A549 (cell line): Measurements from ENCODE around the gene SMPD1. TPM values are rescaled to one million over a fixed set of nuclear protein-coding genes. Genes with fewer than 3 reads are reported as not detected.

Source experiments
- ATAC-seq, 2 experiments: fragments of 200-7000 bp in 1 of 2; fragments of >200 bp in 1 of 2; cut with Nextera tagmentation in 1 of 2; cut with Tn5 transposase in 1 of 2; 3 replicates each; pipeline versions ENCODE4 v1.8.0 to v1.9.1; 2018 to 2020; ENCODE audit warnings: mild to moderate bottlenecking in 1 of 2, moderate library complexity in 1 of 2
- CTCF ChIA-PET: fragments of 300-600 bp; sonication (Branson Sonifier 250); formaldehyde crosslinking; extraction: SDS; loops from one replicate; lab custom pipeline; 2021; ENCODE audit warnings: antibody characterized with exemption, inconsistent platforms; lab: Yijun Ruan, JAX
- POLR2A ChIA-PET: fragments of 350-600 bp; formaldehyde crosslinking; extraction: SDS; loops from one replicate; lab custom pipeline; 2021; ENCODE audit warnings: antibody characterized with exemption, inconsistent platforms; lab: Yijun Ruan, JAX
- DNase-seq, 2 experiments: peaks; one replicate each; pipeline versions ENCODE4 v3.0.0 to v3.0.0-alpha.2; 2011 to 2016; ENCODE audit warnings: low read depth in 1 of 2, low spot score in 1 of 2
- FAIRE-seq: peaks from 2 replicates; lab custom pipeline; 2011; peaks lifted over from hg19 to GRCh38; lab: Jason Lieb, UNC
- H3K27ac ChIP-seq, 2 experiments: fragments of >200 bp; sonication (Bioruptor Twin); formaldehyde crosslinking; 3 replicates each; pipeline ENCODE4 v1.5.1; 2016 to 2017
- H3K4me1 ChIP-seq: fragments of >200 bp; sonication (Bioruptor Twin); formaldehyde crosslinking; 3 replicates; pipeline ENCODE4 v1.6.1; 2016
- H3K4me2 ChIP-seq: fragments of >200 bp; sonication (Bioruptor Twin); formaldehyde crosslinking; 3 replicates; pipeline ENCODE4 v1.6.1; 2016
- H3K4me3 ChIP-seq: fragments of >200 bp; sonication (Bioruptor Twin); formaldehyde crosslinking; 3 replicates; pipeline ENCODE4 v1.5.1; 2016
- H3K9me3 ChIP-seq: fragments of >200 bp; sonication (Bioruptor Twin); formaldehyde crosslinking; 3 replicates; pipeline ENCODE4 v1.6.1; 2016
- CBX2 ChIP-seq: fragments of 200-600 bp; sonication (generic); IDR thresholded peaks from 2 replicates; pipeline ENCODE4 v1.6.1; 2016; ENCODE audit warnings: low read depth, mild to moderate bottlenecking, borderline replicate concordance
- CBX8 ChIP-seq: fragments of 200-600 bp; sonication (generic); IDR thresholded peaks from 2 replicates; pipeline ENCODE4 v1.6.1; 2016
- CHD4 ChIP-seq: fragments of 200-600 bp; sonication (generic); IDR thresholded peaks from 2 replicates; pipeline ENCODE4 v1.6.1; 2016; ENCODE audit warnings: antibody characterized with exemption, mild to moderate bottlenecking, borderline replicate concordance
- EHF ChIP-seq: fragments of 250-450 bp; sonication (Bioruptor Pico); IDR thresholded peaks from 2 replicates; pipeline ENCODE4 v1.5.0; 2020; ENCODE audit warnings: mild to moderate bottlenecking
- EHMT2 ChIP-seq: fragments of 200-600 bp; sonication (generic); IDR thresholded peaks from 2 replicates; pipeline ENCODE4 v1.6.1; 2016; ENCODE audit warnings: antibody characterized with exemption, low read depth, mild to moderate bottlenecking, moderate library complexity
- EP300 ChIP-seq, 2 experiments: fragments of >200 bp; sonication (Bioruptor Twin); formaldehyde crosslinking; IDR thresholded peaks; 2 replicates in 1 of 2; 3 replicates in 1 of 2; pipeline ENCODE4 v1.6.1; 2016 to 2017
- FOSB ChIP-seq: fragments of 250-450 bp; sonication (Bioruptor Pico); IDR thresholded peaks from 2 replicates; pipeline ENCODE4 v1.5.0; 2020; ENCODE audit warnings: mild to moderate bottlenecking, moderate library complexity
- FOXS1 ChIP-seq: fragments of 250-450 bp; sonication (Bioruptor Pico); IDR thresholded peaks from 2 replicates; pipeline ENCODE4 v1.5.0; 2020; ENCODE audit warnings: mild to moderate bottlenecking, moderate library complexity
- GATA3 ChIP-seq: IDR thresholded peaks from 2 replicates; pipeline ENCODE4 v1.6.1; 2012; ENCODE audit warnings: borderline replicate concordance
- HES2 ChIP-seq: fragments of >200 bp; sonication (Bioruptor Twin); formaldehyde crosslinking; IDR thresholded peaks from 2 replicates; pipeline ENCODE4 v1.6.1; 2016
- HOXA7 ChIP-seq: fragments of 250-450 bp; sonication (Bioruptor Pico); IDR thresholded peaks from 2 replicates; pipeline ENCODE4 v1.5.0; 2020; ENCODE audit warnings: mild to moderate bottlenecking, moderate library complexity
- HOXB13 ChIP-seq: fragments of 250-450 bp; sonication (Bioruptor Pico); IDR thresholded peaks from 2 replicates; pipeline ENCODE4 v1.5.0; 2020; ENCODE audit warnings: low read depth, mild to moderate bottlenecking, moderate library complexity
- HOXB5 ChIP-seq: fragments of 250-450 bp; sonication (Bioruptor Pico); IDR thresholded peaks from 2 replicates; pipeline ENCODE4 v1.5.0; 2020; ENCODE audit warnings: mild to moderate bottlenecking, moderate library complexity
- JUN ChIP-seq, 2 experiments: fragments of >200 bp; sonication (Bioruptor Twin); formaldehyde crosslinking; IDR thresholded peaks; 2 replicates in 1 of 2; 3 replicates in 1 of 2; pipeline ENCODE4 v1.6.1; 2016 to 2017
- KDM5A ChIP-seq: fragments of 200-600 bp; sonication (generic); IDR thresholded peaks from 2 replicates; pipeline ENCODE4 v1.6.1; 2016; ENCODE audit warnings: antibody characterized with exemption, mild to moderate bottlenecking
- MAX ChIP-seq: IDR thresholded peaks from 2 replicates; pipeline ENCODE4 v1.6.1; 2012
- MYC ChIP-seq: IDR thresholded peaks from 2 replicates; pipeline ENCODE4 v1.6.1; 2012; ENCODE audit warnings: mild to moderate bottlenecking, inconsistent platforms, low read length, improper control_type of control experiment, borderline replicate concordance
- NPAS2 ChIP-seq: fragments of 250-450 bp; sonication (Bioruptor Pico); IDR thresholded peaks from 2 replicates; pipeline ENCODE4 v1.8.0; 2022; ENCODE audit warnings: mild to moderate bottlenecking, moderate library complexity, borderline replicate concordance
- PHF8 ChIP-seq: fragments of 200-600 bp; sonication (generic); IDR thresholded peaks from 2 replicates; pipeline ENCODE4 v1.6.1; 2016; ENCODE audit warnings: low read depth, mild to moderate bottlenecking, antibody characterized with exemption, moderate library complexity, borderline replicate concordance
- POLR2A ChIP-seq: IDR thresholded peaks from 2 replicates; pipeline ENCODE4 v1.6.1; 2012; ENCODE audit warnings: mild to moderate bottlenecking, low read length
- POLR2AphosphoS2 ChIP-seq: conservative IDR thresholded peaks from 2 replicates; pipeline ENCODE4 v1.6.1; 2012; ENCODE audit warnings: low read length, improper control_type of control experiment, inconsistent platforms
- RAD21 ChIP-seq, 2 experiments: fragments of >200 bp in 1 of 2; sonication (Bioruptor Twin) in 1 of 2; formaldehyde crosslinking in 1 of 2; IDR thresholded peaks in 1 of 2; conservative IDR thresholded peaks in 1 of 2; 2 replicates in 1 of 2; 3 replicates in 1 of 2; pipeline ENCODE4 v1.6.1; 2012 to 2018; ENCODE audit warnings: inconsistent platforms in 1 of 2
- RCOR1 ChIP-seq: fragments of 150-350 bp; IDR thresholded peaks from 2 replicates; pipeline ENCODE4 v1.6.1; 2014; ENCODE audit warnings: antibody characterized with exemption, low read length, low read depth
- RNF2 ChIP-seq: fragments of 200-600 bp; sonication (generic); IDR thresholded peaks from 2 replicates; pipeline ENCODE4 v1.6.1; 2016; ENCODE audit warnings: low read depth, mild to moderate bottlenecking, antibody characterized with exemption, moderate library complexity, borderline replicate concordance
- SMC3 ChIP-seq: fragments of >200 bp; sonication (Bioruptor Twin); formaldehyde crosslinking; IDR thresholded peaks from 3 replicates; pipeline ENCODE4 v1.6.1; 2018; ENCODE audit warnings: inconsistent platforms
- SREBF2 ChIP-seq: fragments of 450-650 bp; IDR thresholded peaks from 2 replicates; pipeline ENCODE4 v1.6.1; 2014; ENCODE audit warnings: mild to moderate bottlenecking, moderate library complexity
- TFCP2L1 ChIP-seq: fragments of 250-450 bp; sonication (Bioruptor Pico); IDR thresholded peaks from 2 replicates; pipeline ENCODE4 v1.5.0; 2021; ENCODE audit warnings: mild to moderate bottlenecking
- TP53 ChIP-seq: fragments of 250-450 bp; sonication (Bioruptor Pico); IDR thresholded peaks from 2 replicates; pipeline ENCODE4 v1.5.0; 2021; ENCODE audit warnings: mild to moderate bottlenecking, moderate library complexity
- ZC3H11A ChIP-seq: fragments of 450-650 bp; IDR thresholded peaks from 2 replicates; pipeline ENCODE4 v1.6.1; 2014; ENCODE audit warnings: antibody characterized with exemption, mild to moderate bottlenecking
- ZFP36 ChIP-seq: fragments of 450-650 bp; IDR thresholded peaks from 2 replicates; pipeline ENCODE4 v1.6.1; 2014; ENCODE audit warnings: borderline replicate concordance; ENCODE audit not compliant: partially characterized antibody
- ZNF302 ChIP-seq: fragments of 250-450 bp; sonication (Bioruptor Pico); IDR thresholded peaks from 2 replicates; pipeline ENCODE4 v1.9.0; 2021; ENCODE audit warnings: inconsistent platforms, mild to moderate bottlenecking, moderate library complexity
- ZSCAN20 ChIP-seq: fragments of 250-450 bp; sonication (Bioruptor Pico); IDR thresholded peaks from 2 replicates; pipeline ENCODE4 v1.8.0; 2022; ENCODE audit warnings: mild to moderate bottlenecking, moderate library complexity
- WGBS: methylation state at CpG from one replicate; pipeline ENCODE4 v1.1.6; 2017; ENCODE audit errors: missing lambda C conversion rate; 5-methylcytosine and 5-hydroxymethylcytosine counted together
- polyA plus RNA-seq, 4 experiments: library from polyadenylated mRNA; depleted of rRNA in 3 of 4; stranded (reverse); fragments of >200 nt; fragmentation: RNase III in 1 of 4; extraction: RNeasy Plus Mini Kit Qiagen cat#74134 plus additional on column Dnase treatment in 1 of 4; gene quantifications; 2 replicates in 3 of 4; 3 replicates in 1 of 4; pipeline ENCODE4 v1.2.3, GENCODE V29; 2011 to 2017

Gene SMPD1
- polyA plus RNA-seq, 2 of the 4 experiments (the other 2 are of a cell fraction): 5.1 to 6.8 TPM

DNA sequence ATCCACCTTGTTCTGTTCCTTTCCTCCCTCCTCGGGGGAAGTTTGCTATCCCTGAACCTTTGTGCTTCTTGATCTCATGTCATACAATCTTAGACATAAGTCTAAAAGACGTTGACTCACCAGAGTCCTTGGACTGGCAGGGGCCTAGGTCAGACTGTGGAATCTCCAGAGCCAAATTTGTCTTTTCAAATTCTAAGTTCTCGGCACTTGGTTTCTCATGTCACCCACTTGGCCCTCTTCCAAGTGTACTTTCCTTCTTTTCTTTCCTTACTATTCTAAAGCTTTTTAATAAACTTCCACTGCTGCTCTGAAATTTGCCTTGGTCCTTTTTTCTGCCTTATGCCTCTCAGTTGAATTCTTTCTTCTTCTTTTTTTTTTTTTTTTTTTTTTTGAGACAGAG, 30.1 kb upstream of the SMPD1 start:
- POLR2A ChIA-PET: no interaction called here
- no peak for ATAC-seq
- H3K9me3 ChIP-seq: no peaks in the 10 kb centered on the region
- 63% methylated on average over 3 of the region's 3 CpGs for WGBS
- no peak overlapping the region for H3K4me2 ChIP-seq
- TF ChIP-seq SMC3 (no peak), CHD4 (no peak), TFCP2L1 (CRISPR knock-in tag) (no peak), EHMT2 (no peak), JUN (IDR thresholded peaks at IDR 0.05) (no peak)
- peaks cover 12% of the 10 kb centered on the region for H3K4me1 ChIP-seq
- CTCF ChIA-PET: interaction anchor here (0.7 to 6.7 kb wide), 5 partner anchors 19 to 337 kb away, joined by 3 to 61 read pairs (median 4); no protein-coding TSS in a partner anchor
- H3K4me3 ChIP-seq: no peak overlapping the region
- DNase-seq: no peak
- no peak for FAIRE-seq
- no peak overlapping the region for H3K27ac ChIP-seq

DNA sequence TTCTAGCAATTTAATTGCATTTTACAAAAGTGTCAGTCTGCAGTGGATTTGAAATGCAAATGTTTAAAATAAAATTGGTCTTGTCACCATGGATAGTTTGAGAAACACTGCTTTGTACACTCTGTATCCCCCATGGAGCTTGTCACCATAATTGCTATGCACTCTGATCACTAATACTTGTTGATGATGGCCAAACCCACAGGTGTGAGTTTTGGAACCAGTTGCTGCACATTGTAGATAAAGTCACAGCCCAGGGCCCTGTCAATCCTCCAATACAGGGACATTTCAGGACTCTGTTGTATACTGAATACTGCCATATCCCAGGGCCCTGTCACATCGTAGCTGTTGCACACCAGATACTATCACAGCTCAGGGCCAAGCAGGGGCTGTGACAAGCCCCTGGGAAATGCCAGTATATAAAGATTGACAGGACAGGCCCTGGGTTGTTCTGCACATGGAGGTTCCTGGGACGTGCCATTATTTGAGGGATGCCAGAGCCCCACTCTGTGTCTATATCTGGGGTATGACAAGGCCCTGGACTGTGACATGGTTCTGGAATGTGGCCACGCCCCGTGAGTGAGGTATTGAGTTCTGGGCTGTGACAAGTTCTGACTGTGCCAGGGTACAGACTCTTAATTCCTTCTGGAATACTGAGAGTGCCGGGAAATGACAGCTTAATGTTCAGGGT, 27.9 kb upstream of the SMPD1 start:
- no peaks in the 10 kb centered on the region for H3K9me3 ChIP-seq
- FAIRE-seq (no peak), ATAC-seq (peak in 1 of 2 experiments; percentile 13; a peak in 3 of 6 replicates), DNase-seq (no peak)
- H3K27ac ChIP-seq: no peak overlapping the region
- H3K4me2 ChIP-seq: no peak overlapping the region
- no peak overlapping the region for H3K4me3 ChIP-seq
- ChIA-PET CTCF (interaction anchor here (0.6 to 6.7 kb wide), 78 partner anchors 9 to 855 kb away, joined by 3 to 90 read pairs (median 4); partner anchors contain the start of genes CAVIN3, CCKBR, FHIP1B and HPX), POLR2A (interaction anchor here (0.7 kb wide), 1 partner anchor 42 kb away, joined by 3 read pairs; the partner anchor contains the start of gene CAVIN3)
- TF ChIP-seq GATA3 (no peak), MAX (no peak), CBX8 (no peak), HOXB13 (CRISPR knock-in tag) (no peak), PHF8 (no peak), KDM5A (no peak), SREBF2 (no peak), RCOR1 (no peak), HOXA7 (CRISPR knock-in tag) (no peak), TFCP2L1 (CRISPR knock-in tag) (no peak), MYC (no peak), FOSB (CRISPR knock-in tag) (no peak), FOXS1 (CRISPR knock-in tag) (no peak), CBX2 (no peak), ZC3H11A (no peak), POLR2A (no peak), HES2 (no peak), EHF (CRISPR knock-in tag) (no peak), NPAS2 (CRISPR knock-in tag) (no peak)
- H3K4me1 ChIP-seq: peaks cover 10% of the 10 kb centered on the region
- 57% methylated on average over 5 of the region's 5 CpGs for WGBS

DNA sequence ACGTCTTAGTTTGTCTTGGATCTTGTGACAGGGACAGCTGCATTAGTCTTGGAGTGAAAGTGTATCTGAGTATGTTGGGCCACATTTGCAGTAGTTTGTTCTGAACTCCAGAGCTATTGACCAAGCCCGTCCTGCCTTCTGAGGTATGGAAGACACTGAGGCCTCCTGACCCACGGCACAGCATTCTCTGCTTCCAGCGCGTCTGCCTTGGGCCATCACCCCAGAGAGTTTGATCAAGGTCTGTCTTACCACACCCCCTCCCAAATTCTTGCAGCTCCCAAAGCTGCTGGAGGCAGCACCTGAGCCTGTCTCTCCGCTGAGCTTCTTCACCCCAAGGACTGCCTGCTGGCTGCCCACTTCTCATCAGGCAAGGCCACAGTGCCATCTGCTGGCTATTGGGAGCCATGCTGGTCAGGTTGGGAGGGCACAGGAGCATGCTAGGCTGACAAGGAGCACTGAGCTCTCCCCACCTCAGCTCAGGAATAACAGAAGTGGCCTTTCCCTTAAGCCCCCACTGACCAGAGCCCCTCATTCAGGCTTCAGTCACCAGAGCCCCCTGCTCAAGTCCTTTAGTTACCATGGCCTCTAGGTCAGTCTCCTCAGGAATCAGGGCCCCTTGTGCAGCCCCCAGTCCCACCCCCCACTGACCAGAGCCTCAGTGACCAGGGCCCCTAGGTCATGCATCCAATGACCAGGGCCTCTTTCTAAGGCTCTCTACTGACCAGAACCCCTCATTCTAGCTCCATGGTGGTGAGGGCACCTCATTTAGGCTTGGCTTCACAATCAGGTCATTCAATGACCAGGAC, 27.2 kb upstream of the SMPD1 start:
- H3K4me3 ChIP-seq: no peak overlapping the region
- ChIA-PET POLR2A (interaction anchor here (0.7 to 1.0 kb wide), 2 partner anchors 43 to 44 kb away, joined by 3 read pairs; partner anchors contain the start of gene CAVIN3), CTCF (interaction anchor here (0.6 to 6.7 kb wide), 83 partner anchors 9 to 855 kb away, joined by 3 to 90 read pairs (median 4); partner anchors contain the start of genes CAVIN3, CCKBR, FHIP1B and HPX)
- H3K27ac ChIP-seq: no peak overlapping the region
- ATAC-seq (peak; percentile 95 to 99), FAIRE-seq (peak; percentile 67), DNase-seq (peak; percentile 81 to 82)
- H3K4me2 ChIP-seq: no peak overlapping the region
- peaks cover 10% of the 10 kb centered on the region; the same call in 2 of the 3 replicates for H3K4me1 ChIP-seq
- no peaks in the 10 kb centered on the region for H3K9me3 ChIP-seq
- WGBS: 86% methylated on average over 6 of the region's 6 CpGs
- TF ChIP-seq ZFP36 (no peak), ZSCAN20 (CRISPR knock-in tag) (no peak), POLR2A (no peak), RNF2 (no peak), KDM5A (no peak), HOXB5 (CRISPR knock-in tag) (no peak), EP300 (IDR thresholded peaks at IDR 0.05) (no peak), CHD4 (no peak), ZNF302 (CRISPR knock-in tag) (no peak), POLR2AphosphoS2 (no peak), TP53 (CRISPR knock-in tag) (no peak), SMC3 (peak; percentile 74), MYC (no peak), RAD21 (conservative IDR thresholded peaks at IDR 0.05 in 1 of 2, IDR thresholded peaks at IDR 0.05 in 1 of 2) (peak; percentile 79 to 87)
